KMS-11 (cell line): Measurements from ENCODE around the gene EQTN.

Experiments
- H2AFZ ChIP-seq: fragments of 200-600 bp; sonication (generic); 2 replicates; pipeline ENCODE4 v1.6.1; 2016; ENCODE audit warnings: antibody characterized with exemption, mixed run types, low read depth
- H3K27ac ChIP-seq: fragments of 200-600 bp; sonication (generic); 2 replicates; pipeline ENCODE4 v1.6.1; 2016; ENCODE audit warnings: mild to moderate bottlenecking, mixed run types
- H3K27me3 ChIP-seq: fragments of 200-600 bp; sonication (generic); 2 replicates; pipeline ENCODE4 v1.6.1; 2017; ENCODE audit warnings: mild to moderate bottlenecking, low read depth, mixed run types, moderate library complexity; ENCODE audit not compliant: insufficient read depth
- H3K36me3 ChIP-seq: fragments of 200-600 bp; sonication (generic); 2 replicates; pipeline ENCODE4 v1.6.1; 2017; ENCODE audit warnings: mild to moderate bottlenecking, mixed run types; ENCODE audit not compliant: insufficient read depth
- H3K4me1 ChIP-seq: fragments of 200-600 bp; sonication (generic); 2 replicates; pipeline ENCODE4 v1.6.1; 2016; ENCODE audit warnings: mild to moderate bottlenecking, low read depth, mixed run types; ENCODE audit not compliant: poor library complexity, severe bottlenecking
- H3K4me2 ChIP-seq: fragments of 200-600 bp; sonication (generic); 2 replicates; pipeline ENCODE4 v1.7.0; 2016; ENCODE audit warnings: mild to moderate bottlenecking, mixed run types
- H3K4me3 ChIP-seq: fragments of 200-600 bp; sonication (generic); IDR thresholded peaks from 2 replicates; pipeline ENCODE4 v1.6.1; 2017; ENCODE audit warnings: low read depth, low read length, mixed read lengths; ENCODE audit not compliant: insufficient read depth
- H3K79me2 ChIP-seq: fragments of 200-600 bp; sonication (generic); 2 replicates; pipeline ENCODE4 v1.6.1; 2016; ENCODE audit warnings: low read depth, mixed run types; ENCODE audit not compliant: insufficient read depth
- H3K9ac ChIP-seq: fragments of 200-600 bp; sonication (generic); 2 replicates; pipeline ENCODE4 v1.6.1; 2016; ENCODE audit warnings: mild to moderate bottlenecking, mixed run types
- H4K20me1 ChIP-seq: fragments of 200-600 bp; sonication (generic); 2 replicates; pipeline ENCODE4 v1.6.1; 2016; ENCODE audit warnings: mild to moderate bottlenecking, mixed run types; ENCODE audit not compliant: insufficient read depth
- CTCF ChIP-seq: fragments of 200-600 bp; sonication (generic); conservative IDR thresholded peaks from 2 replicates; pipeline ENCODE4 v1.6.1; 2017; ENCODE audit warnings: low read depth, mild to moderate bottlenecking, antibody characterized with exemption, low read length, moderate library complexity, mixed read lengths

Gene EQTN

GRCh38 chr9:27333241-27334052 lies 36.5 kb upstream of the EQTN start:
- Histone ChIP-seq H3K4me2 (no peak overlapping the region), H2AFZ (no peak overlapping the region)

DNA sequence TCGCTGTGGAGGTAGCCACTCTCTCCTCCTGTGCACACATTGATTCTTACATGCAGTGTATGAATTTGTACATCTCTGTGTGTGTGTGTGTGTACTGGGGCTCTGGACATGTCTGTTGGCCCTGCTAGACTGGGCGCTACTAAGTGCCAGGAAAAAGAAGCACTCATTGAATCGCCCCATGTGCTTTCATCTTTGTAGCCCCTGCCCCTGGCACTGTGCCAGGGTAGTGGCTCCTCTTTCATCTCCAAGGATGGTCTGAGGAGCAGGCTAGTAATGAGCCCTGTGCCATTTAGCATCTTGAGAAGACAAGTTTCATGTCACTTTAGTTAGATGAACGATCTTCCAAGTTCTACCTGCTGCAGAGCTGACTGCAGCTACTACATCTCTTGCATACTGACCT lies 34.4 kb upstream of the EQTN start:
- H3K4me1 ChIP-seq: no peaks in the 10 kb centered on the region
- no peak overlapping the region for H3K4me2 ChIP-seq
- TF ChIP-seq CTCF: no peak
- no peaks in the 10 kb centered on the region for H3K27me3 ChIP-seq
- H3K27ac ChIP-seq: no peak overlapping the region
- no peak overlapping the region for H2AFZ ChIP-seq
- H3K4me3 ChIP-seq: no peak overlapping the region
- no peaks in the 10 kb centered on the region for H3K36me3 ChIP-seq
- no peaks in the 10 kb centered on the region for H3K79me2 ChIP-seq
- H3K9ac ChIP-seq: no peak overlapping the region
- H4K20me1 ChIP-seq: no peaks in the 10 kb centered on the region

More at GRCh38 chr9:27333241-27334052, 36.5 kb upstream of the EQTN start:
- H3K4me1 ChIP-seq: no peaks in the 10 kb centered on the region
- no peaks in the 10 kb centered on the region for H4K20me1 ChIP-seq
- TF ChIP-seq CTCF: peak; percentile 84
- H3K79me2 ChIP-seq: no peaks in the 10 kb centered on the region
- H3K27ac ChIP-seq: no peak overlapping the region
- no peak overlapping the region for H3K4me3 ChIP-seq
- H3K27me3 ChIP-seq: no peaks in the 10 kb centered on the region
- no peaks in the 10 kb centered on the region for H3K36me3 ChIP-seq
- H3K9ac ChIP-seq: no peak overlapping the region

DNA sequence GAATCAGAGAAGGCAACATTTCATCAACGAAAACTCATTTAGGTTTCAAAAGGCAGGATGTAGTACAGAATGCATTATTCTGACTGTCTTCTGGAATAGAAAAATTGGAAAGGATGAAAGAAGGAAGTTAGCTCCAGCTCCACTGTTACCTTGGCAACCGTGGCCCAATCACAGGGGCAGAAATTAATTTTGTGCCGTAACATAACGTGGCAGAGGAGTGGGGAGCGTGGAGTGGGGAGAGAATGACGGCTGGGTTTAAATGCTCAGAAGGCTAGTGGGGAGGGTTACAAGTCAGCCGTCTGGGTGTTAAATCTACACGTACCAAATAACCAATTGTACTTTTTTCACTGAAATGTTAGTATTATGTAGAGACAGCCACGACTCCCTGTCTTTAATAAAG lies 32.3 kb upstream of the EQTN start:
- H3K27me3 ChIP-seq: no peaks in the 10 kb centered on the region
- no peak overlapping the region for H3K4me2 ChIP-seq
- H3K4me3 ChIP-seq: no peak overlapping the region
- no peaks in the 10 kb centered on the region for H3K4me1 ChIP-seq
- no peak overlapping the region for H3K9ac ChIP-seq
- TF ChIP-seq CTCF: no peak
- H4K20me1 ChIP-seq: no peaks in the 10 kb centered on the region
- no peak overlapping the region for H2AFZ ChIP-seq
- H3K79me2 ChIP-seq: no peaks in the 10 kb centered on the region
- H3K36me3 ChIP-seq: no peaks in the 10 kb centered on the region
- H3K27ac ChIP-seq: no peak overlapping the region

DNA sequence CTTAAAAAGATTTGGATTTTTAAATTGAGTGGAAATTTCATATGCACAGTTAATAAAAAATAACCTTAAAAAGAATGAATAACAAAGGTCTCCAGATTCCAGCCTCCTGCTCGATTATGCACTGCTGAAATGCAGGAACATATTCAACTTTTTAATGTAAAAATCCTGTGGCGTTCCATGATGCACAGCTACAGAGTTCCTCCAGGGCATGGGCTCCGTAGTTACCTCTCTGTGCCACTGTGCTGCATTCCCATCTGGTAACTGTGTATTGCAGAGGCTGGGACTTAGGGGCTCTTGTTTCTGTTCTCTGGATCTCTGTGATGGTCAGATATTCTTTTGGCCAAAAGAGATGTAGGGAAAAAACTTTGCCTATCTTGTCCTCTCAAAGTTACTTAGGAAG lies 31.5 kb upstream of the EQTN start:
- Histone ChIP-seq H4K20me1 (no peaks in the 10 kb centered on the region), H3K27me3 (no peaks in the 10 kb centered on the region), H3K4me3 (no peak overlapping the region), H2AFZ (no peak overlapping the region), H3K79me2 (no peaks in the 10 kb centered on the region), H3K9ac (no peak overlapping the region), H3K4me2 (no peak overlapping the region), H3K36me3 (no peaks in the 10 kb centered on the region), H3K4me1 (no peaks in the 10 kb centered on the region), H3K27ac (no peak overlapping the region)
- no peak for TF ChIP-seq CTCF
